Putamen (tissue), 1 donor: ENCODE measurements around the gene HBG2.
"Not testable (repeated sequence)": the region's sequence is repeated elsewhere in the genome, so short reads cannot be mapped to it uniquely, and the experiment has no call there.

ENCODE experiments used
- DNase-seq: peaks from one replicate; pipeline ENCODE4 v3.0.0-alpha.2; 2016; ENCODE audit warnings: low spot score

HBG2 gene

DNA sequence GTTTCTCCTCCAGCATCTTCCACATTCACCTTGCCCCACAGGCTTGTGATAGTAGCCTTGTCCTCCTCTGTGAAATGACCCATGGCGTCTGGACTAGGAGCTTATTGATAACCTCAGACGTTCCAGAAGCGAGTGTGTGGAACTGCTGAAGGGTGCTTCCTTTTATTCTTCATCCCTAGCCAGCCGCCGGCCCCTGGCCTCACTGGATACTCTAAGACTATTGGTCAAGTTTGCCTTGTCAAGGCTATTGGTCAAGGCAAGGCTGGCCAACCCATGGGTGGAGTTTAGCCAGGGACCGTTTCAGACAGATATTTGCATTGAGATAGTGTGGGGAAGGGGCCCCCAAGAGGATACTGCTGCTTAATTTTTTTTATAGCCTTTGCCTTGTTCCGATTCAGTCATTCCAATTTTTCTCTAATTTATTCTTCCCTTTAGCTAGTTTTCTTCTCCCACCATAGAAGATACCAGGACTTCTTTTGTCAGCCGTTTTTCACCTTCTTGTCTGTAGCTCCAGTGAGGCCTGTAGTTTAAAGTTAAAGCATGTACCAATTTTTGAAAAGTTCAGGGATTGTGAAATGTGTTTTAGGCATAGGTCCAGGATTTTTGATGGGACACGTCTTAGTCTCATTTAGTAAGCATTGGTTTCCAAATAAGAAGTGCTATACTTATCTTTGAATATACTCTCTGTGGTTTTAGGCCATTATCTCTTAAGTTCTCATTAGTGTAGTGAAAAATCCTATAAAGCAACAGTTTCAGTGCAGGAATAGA lies at the start of gene HBG2:
HBG2 (minus strand) TSS at position 136 of the 768 bp plus-strand sequence; CDS start at position 83, 53 bp downstream.
- not testable (repeated sequence) for DNase-seq

DNA sequence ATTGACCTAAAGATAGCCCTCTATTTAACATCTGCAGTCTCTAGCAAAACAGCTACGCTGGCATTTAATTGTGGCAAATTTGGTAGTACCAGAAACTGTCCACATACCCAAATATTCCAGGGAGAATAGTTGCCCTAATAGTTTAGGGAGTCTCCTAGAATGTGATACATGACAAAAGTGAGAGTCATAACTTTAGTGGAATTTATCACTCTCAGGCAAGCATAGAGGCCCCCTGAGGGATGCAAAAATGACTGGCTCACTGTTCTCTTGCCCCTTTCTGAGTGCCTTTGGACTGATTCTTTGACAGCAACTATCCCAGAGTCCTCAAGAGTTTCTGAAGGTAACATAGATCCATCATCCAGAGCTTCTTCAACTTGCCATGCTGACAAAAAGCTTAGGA lies 49.5 kb upstream of the HBG2 start:
- DNase-seq = no peak

DNA sequence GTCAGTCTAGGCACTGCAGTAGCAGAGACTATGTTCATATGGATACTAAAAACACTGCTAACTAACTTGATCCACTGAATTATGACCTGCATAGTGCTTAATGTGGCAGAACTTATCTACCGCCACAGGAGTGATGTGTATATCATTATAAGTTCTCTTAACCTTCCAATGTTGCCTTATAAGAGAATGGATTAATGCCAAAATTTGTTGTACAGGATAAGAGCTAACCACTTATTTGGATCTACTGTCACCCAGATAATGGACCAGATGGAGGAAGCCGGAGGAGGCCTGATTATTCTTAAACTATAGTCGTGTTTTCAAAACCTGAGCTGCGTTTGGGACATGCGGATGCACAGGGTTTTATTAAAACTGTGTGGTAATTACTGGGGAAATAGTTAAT lies 49.0 kb upstream of the HBG2 start:
- no peak for DNase-seq

DNA sequence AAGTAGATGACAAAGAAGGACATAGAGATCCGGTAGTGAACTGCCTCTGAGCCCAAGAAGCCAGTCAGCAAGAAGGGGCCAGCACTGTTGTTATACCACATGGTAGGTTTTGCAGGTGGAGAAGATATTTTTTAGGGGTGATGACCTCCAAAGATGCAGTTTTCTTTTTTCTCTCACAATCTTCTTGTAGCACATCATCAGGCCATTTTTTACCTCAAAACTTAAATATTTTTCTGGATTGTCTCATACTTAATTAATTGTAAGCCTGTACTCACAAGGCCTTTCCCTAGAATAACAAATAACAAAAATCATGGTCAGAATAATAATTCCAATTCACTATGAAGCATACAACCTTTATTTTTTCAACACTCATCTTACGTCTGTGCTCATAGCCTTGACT lies 47.3 kb upstream of the HBG2 start, which contains the start of gene OR51B4:
OR51B4 (minus strand) TSS at position 101 of the 400 bp plus-strand sequence; CDS start at position 101, 0 bp downstream.
- DNase-seq = no peak

DNA sequence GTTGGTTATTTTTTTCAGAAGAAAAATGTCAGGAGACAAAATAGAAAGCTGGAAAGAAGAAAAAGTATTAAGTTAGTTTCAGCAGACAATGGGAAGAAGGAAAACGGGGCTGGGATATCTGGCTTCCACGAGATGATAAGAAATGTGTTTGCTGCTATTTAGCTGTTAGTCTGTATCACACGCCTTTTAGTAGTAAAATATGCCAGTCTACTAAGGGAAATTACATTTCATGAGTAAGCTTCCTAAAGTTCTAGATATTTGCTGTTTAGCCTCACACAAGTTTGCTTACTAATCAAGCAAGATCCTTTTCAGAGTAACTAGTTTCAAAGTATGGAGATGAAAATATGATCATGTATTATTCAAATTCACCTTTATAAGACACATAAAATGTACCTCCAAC lies 45.7 kb upstream of the HBG2 start:
- DNase-seq = no peak

DNA sequence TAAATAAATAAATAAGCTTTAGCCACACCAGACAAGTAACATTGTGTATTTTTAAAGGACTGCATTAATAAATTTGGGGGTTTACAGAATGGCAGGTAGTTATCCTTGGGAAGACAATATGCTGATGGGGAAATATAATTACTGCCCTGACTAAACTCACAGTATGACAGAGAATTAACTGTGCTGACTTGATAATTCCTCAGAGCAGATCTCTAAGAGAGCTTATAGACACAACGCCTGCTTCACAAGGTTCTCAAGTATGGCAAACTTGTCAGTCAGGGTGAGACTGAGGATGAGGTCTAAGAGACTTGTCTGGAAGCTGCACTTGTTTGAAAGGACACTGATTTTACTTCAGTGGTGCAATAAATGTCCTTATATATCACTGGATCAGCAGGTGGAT lies 43.9 kb upstream of the HBG2 start:
- DNase-seq = no peak

DNA sequence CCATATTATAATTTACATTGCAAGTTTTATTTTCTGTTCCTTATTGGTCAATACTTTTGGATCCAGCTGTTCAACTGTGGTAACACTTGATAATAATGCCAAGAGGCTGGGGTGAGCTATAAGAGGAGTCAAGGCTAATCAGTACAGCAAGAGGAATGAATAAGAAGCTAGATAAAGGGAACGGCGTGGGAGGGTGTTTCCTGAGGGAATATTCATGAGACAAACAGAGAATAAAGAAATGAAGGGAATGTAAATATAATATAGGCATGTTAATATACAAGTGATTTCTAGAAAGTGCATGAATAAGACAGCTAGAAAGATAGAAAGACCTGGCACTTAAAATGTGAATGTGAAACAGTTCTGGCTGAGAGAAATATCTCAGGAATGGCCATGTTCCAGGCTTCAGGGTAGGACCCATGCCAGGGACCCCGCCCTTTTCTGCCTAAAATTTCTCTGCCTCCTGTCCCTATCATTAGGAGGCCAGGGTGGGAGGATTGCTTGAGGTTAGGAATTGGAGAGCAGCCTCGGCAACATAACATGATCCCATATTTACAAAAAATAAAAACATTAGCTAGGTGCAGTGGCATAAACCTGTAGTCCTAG lies 43.2 kb upstream of the HBG2 start:
- no peak for DNase-seq

DNA sequence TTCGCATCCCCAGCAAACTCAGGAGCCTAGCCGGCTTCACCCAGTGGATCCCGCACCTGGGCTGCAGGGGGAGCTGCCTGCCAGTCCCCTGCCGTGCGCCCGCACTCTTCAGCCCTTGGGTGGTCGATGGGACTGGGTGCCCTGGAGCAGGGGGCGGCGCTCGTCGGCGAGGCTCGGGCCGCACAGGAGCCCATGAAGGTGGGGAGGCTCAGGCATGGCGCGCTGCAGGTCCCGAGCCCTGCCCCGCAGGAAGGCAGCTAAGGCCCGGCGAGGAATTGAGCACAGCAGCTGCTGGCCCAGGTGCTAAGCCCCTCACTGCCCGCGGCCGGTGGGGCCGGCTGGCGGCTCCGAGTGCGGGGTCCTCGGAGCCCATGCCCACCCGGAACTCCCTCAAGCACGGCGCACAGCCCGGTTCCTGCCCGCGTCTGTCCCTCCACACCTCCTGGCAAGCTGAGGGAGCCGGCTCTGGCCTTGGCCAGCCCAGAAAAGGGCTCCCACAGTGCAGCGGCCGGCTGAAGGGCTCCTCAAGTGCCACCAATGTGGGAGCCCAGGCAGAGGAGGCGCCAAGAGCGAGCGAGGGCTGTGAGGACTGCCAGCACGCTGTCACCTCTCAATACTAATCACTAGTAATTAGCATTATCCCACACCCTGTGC lies 39.9 kb upstream of the HBG2 start:
- not testable (repeated sequence) for DNase-seq

DNA sequence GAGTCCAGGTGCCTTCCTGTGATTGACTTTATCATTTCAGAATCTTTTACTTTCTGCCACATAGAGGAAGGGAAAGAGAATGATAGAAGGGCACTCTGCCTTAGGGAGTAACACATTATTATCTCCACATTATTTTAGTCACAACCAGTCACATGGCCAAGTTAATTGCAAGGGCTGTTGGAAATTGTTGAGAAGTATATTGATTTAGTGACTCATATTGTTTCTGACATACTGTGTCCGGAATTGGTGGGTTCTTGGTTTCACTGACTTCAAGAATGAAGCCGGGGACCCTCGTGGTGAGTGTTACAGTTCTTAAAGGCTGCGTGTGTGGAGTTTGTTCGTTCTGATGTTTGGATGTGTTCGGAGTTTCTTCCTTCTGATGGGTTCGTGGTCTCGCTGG lies 38.4 kb upstream of the HBG2 start:
- no peak for DNase-seq

DNA sequence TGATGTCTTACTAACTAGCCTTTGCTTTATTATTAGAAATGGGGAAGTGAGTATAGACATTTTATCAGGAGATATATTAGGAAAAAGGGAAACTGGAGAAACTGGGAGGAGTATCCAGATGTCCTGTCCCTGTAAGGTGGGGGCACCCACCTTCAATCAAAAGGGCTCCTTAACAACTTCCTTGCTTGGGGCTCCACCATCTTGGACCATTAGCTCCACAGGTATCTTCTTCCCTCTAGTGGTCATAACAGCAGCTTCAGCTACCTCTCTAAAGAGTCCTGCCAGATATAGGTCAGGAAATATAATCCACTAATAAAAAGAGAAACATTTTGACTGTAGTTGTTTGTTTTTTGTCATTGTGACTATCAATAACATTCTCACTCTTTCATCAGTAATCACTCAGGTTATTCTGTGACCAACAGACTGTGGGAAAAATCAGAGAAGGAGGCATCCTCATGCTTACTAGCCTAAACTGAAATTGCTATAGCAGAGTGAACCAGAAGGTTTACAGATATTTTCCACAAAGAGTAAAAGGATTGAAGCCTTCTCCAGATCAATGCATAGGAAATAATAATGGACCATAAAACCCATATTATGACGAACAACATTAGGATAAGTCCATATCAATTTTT lies 36.7 kb upstream of the HBG2 start:
- no peak for DNase-seq

DNA sequence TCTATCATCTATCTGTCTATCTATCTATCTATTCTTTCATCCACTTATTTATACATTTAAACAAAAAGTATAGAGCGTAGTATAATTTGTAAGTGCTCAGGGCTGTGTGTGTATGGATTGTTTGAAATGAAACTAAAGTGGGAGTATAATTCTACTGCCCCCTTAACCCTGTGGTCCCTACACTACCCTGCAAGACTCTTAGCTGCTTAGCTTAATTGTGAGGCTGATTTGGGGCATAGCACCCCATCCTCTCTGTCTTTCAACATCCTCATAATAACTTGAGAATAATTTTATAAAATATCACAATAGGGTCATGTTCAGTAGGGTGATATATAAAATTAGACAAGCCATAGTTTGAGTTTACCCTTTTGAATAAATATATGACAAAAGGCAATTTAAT lies 35.5 kb upstream of the HBG2 start:
- no peak for DNase-seq

DNA sequence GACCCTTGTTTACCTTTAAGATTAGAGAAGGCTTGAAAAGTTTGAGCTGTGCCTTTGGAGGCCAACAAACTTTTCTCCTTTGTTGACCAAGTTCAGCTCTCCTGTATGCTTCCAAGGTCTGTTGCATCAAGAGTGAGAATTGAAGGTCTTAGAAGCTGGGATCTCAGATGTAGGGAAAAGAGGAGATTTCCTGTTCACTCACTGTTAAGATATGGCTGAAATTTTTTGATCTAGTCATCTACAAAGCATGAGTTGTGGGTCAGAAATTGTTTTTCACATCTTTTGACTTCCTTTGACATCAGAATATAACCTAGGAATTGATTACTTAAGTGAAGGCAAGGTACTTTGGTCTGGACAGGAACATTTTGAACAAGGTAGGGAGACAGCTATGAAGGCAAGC lies 35.1 kb upstream of the HBG2 start:
- DNase-seq = no peak

DNA sequence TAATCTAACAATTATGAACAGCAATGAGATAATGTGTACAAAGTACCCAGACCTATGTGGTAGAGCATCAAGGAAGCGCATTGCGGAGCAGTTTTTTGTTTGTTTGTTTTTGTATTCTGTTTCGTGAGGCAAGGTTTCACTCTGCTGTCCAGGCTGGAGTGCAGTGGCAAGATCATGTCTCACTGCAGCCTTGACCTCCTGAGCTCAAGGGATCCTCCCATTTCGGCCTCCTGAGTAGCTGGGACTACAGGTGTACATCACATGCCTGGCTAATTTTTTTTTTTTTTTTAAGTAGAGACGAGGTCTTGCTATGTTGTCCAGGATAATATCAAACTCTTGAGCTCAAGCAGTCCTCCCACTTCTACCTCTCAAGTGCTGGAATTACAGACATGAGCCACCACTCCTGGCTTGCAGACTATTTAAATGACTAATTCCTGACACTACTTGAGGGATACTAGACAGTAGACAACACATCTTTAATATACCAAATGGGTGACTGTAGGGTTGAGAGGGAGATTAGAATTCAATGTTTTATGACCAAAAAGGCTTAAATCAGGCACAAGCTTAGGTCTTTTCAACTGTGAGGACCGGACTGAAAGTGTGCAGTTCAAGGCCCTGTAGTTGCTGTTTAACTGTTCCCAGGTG lies 34.4 kb upstream of the HBG2 start:
- no peak for DNase-seq

DNA sequence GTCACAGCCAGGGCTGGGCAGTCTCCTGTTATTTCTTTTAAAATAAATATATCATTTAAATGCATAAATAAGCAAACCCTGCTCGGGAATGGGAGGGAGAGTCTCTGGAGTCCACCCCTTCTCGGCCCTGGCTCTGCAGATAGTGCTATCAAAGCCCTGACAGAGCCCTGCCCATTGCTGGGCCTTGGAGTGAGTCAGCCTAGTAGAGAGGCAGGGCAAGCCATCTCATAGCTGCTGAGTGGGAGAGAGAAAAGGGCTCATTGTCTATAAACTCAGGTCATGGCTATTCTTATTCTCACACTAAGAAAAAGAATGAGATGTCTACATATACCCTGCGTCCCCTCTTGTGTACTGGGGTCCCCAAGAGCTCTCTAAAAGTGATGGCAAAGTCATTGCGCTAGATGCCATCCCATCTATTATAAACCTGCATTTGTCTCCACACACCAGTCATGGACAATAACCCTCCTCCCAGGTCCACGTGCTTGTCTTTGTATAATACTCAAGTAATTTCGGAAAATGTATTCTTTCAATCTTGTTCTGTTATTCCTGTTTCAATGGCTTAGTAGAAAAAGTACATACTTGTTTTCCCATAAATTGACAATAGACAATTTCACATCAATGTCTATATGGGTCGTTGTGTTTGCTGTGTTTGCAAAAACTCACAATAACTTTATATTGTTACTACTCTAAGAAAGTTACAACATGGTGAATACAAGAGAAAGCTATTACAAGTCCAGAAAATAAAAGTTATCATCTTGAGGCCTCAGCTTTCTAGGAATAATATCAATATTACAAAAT lies 33.7 kb upstream of the HBG2 start:
- DNase-seq = no peak

DNA sequence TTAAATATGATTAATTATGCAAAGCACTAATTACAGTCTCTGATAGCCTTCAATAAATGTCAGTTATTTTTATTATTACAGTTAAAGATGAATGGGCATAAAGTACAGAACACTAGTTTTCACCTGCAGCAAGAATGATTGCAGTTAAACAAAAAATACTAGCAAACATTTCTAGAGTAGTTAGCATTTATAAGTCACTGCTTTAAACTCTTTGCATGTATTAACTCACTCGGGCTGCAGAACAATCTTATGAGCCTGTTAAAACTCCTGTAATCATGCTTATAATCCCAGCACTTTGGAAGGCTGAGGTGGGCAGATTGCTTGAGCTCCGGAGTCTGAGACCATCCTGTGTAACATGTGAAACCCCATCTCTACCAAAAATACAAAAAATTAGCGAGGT lies 32.3 kb upstream of the HBG2 start:
- no peak for DNase-seq

DNA sequence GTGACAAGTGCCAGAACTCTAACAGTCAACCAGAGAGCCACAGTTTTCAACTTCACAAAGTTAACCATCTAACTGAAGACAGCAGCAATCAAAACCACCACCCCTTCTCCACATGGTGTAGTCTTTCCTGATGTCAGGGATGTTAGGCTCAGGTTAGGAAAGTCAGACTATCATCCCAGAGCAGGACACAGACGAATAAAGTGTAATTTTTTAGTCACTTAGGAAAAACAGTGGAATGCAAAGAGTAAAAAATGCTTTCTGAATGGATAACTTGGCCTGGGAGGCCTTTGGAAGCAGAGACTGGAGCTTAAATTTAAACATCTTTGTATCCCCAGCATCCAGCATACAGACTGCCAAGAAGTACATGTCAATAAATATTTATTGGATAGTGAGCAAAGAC lies 31.8 kb upstream of the HBG2 start:
- no peak for DNase-seq

DNA sequence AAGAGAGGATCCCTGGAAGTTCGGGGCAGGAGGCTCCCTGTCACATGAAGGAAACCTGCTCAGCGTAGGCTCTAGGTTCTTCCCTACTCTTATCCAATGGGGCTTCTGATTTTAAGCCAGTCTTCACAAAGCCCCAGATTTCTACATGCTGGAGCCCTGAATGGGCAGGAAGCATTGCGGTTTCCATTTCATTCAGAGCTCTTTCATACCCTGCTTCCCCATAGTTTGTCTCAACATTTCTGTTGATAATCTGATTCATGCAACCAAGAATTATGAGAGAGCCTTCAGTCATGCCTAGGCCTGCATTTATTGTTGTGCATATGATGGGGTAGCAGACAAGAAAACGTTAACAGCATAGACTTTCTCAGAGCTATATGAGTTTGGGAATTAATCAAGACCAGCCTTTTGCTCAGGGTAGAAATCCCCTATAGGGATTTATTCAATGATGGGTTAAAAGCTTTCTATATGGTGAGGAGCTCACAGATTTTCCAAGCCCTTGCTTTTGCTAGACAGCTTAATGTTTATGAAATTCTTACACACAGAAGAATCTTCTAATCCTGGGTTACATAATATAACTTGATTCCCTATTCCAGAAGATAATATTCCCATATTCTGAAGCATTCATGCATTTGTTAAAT lies 31.2 kb upstream of the HBG2 start:
- DNase-seq = no peak

DNA sequence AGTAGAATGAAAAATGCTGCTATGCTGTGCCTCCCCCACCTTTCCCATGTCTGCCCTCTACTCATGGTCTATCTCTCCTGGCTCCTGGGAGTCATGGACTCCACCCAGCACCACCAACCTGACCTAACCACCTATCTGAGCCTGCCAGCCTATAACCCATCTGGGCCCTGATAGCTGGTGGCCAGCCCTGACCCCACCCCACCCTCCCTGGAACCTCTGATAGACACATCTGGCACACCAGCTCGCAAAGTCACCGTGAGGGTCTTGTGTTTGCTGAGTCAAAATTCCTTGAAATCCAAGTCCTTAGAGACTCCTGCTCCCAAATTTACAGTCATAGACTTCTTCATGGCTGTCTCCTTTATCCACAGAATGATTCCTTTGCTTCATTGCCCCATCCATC lies 30.1 kb upstream of the HBG2 start:
- no peak for DNase-seq

DNA sequence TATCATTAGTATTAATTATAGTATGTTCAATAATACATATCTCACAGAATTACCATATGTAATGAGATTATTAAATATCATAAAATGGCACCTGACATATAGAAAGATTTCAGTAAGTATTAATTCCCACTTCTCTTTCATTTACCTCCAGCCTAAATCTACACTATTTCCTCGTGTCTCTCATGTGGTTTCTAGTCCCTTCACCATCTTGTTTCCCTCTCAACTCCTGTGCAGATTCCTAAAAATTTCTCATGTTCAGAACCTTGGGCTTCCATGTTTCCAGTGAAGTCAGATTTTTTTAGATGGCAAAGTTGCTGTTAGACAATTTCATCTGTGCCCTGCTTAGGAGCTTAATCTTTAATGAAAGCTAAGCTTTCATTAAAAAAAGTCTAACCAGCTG lies 29.3 kb upstream of the HBG2 start:
- no peak for DNase-seq

DNA sequence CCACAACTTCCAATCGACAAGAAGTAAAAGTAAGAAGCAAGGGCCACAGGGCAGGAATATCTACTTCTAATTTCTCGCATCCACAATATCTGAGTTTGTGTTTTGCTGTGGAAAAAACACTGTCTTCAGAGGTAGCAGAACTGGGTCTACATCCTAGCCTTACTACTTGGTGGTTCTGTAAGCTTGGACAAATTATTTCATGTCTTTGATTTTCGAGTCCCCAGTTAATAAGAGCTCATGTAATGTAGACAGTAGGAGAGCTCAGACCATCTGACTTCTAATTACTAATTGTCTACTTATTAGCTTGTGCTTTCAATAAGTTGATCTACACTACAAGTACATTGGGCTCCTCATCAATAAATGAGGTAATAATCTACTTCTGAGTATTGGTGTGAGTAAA lies 28.5 kb upstream of the HBG2 start:
- DNase-seq = no peak

DNA sequence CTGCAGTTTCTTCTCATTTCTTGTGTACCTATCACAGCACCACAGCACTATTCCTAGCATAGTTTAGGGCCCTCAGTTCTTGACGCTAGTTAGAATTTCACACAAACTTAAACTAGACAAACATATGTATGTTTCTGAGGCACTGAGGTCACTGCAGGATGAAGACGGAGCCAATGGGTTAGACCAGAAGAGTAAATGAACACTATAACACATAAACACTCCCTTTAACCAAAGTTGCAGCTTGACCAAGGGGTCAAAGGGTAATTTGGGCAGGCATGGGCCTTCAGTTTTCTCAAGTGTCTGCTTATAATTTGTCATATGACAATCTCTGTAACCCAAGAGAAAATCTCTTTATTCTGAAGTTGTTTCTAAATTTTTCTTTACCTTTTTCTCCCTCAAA lies 28.0 kb upstream of the HBG2 start:
- DNase-seq = no peak
